IPS-18c (cell line): ENCODE data around the gene IGIP.

Experiments used
- H3K4me3 ChIP-seq: 2 replicates; pipeline ENCODE4 v1.7.0; 2013; ENCODE audit warnings: low read depth, mild to moderate bottlenecking, low read length, moderate library complexity; ENCODE audit not compliant: insufficient read depth
- H3K9me3 ChIP-seq: one replicate; pipeline ENCODE4 v1.6.1; 2013; ENCODE audit warnings: mild to moderate bottlenecking, low read length, moderate library complexity; ENCODE audit not compliant: control insufficient read depth, insufficient read depth

The IGIP gene

DNA sequence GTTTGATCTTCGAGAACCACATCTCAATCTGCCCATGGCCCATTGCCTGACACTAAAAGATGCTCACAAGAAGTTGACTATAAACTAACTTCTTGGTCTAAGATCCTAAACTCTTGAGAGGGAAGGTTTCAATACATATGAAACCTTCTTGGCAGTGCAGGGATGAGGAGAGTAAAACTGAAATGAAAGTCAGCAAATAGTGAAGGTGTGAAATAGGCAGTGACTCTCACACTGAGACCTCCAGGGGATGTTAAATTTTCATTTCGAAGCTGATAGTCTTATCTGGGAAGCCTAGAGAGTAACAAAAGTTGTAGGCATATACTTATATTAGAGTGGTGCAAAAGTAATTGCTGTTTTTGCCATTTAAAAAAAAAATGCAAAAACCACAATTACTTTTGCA, 48.3 kb downstream of the IGIP start:
- H3K9me3 ChIP-seq, result no peaks in the 10 kb centered on the region

DNA sequence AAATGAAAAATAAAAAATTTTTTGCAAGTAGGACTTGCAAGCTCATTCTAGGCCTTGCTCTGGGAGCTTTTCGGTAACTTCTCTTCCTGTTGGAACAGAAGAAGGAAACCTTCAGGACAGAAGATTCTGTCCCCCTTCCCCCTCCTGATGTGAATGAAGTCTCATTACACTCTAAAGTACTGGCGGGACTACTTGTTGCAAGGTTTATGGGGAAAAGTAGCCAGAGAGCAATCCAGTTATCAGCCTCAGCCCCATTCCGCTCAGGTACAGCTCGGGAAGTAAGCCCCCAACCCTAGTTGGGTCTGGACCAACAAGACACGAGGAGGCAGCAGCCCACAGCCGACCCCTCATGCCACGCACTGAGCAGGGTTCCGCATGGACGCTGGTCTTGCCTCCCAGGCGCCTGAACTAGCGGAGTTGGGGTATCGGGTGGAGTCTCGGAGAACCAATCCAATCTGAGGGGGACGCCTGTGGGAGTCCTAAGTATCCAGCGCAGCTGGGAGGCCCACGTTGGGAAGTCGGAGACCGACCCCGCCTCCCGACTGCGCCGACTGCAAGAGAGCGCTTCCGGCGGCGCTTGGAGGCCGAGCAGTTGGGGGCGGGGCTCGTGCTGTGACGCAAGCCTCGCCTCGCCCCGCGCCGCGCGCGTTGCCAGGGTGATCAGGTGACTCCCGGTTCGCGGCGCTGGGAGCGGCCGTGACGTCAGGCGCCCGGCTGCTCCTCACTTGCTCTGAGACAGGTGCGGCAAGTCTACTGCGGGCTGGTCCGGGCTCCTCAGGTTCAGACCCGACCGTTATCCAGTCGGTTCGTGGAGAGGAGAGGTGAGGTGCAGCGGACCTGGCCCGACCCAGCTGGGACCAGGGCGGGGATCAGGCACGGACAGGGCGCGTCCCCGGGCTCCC, 49.0 kb downstream of the IGIP start, which contains the start of gene CYSTM1:
TSS of gene CYSTM1 (plus strand) at position 724 of the 902 bp plus-strand sequence. CDS start 19,278 bp downstream, outside the sequence.
- Histone ChIP-seq H3K4me3 (peak within 1 kb of the TSS; percentile 88), H3K9me3 (no peaks in the 10 kb centered on the region)

More for the DNA sequence above, 48.3 kb downstream of the IGIP start:
- no peak overlapping the region for H3K4me3 ChIP-seq

- Histone ChIP-seq H3K4me3 (peak overlapping the region; percentile 88), H3K9me3 (no peaks in the 10 kb centered on the region)
These were observed 49.8 kb downstream of the IGIP start for GRCh38 chr5:140175367-140176030.

- Histone ChIP-seq H3K9me3 (no peaks in the 10 kb centered on the region), H3K4me3 (peak overlapping the region; percentile 88)
These were observed 50.3 kb downstream of the IGIP start for GRCh38 chr5:140176031-140176387.

DNA sequence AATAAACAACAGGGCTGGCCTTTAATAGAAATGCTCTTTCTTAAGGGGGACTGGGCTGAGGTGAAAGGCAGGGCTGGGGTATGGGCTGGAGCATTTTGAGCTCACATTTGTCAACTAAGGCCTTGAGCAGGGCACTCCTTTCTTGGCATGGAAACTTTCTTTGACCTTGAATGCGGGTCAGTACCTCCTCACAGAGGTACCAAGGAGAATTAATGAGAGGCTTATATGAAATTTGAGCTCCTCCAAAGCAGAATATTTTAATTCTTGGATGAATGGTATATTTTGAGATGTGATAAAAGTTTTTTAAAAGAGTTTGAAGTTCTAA, 52.3 kb downstream of the IGIP start:
- no peaks in the 10 kb centered on the region for H3K9me3 ChIP-seq
- no peak overlapping the region for H3K4me3 ChIP-seq

DNA sequence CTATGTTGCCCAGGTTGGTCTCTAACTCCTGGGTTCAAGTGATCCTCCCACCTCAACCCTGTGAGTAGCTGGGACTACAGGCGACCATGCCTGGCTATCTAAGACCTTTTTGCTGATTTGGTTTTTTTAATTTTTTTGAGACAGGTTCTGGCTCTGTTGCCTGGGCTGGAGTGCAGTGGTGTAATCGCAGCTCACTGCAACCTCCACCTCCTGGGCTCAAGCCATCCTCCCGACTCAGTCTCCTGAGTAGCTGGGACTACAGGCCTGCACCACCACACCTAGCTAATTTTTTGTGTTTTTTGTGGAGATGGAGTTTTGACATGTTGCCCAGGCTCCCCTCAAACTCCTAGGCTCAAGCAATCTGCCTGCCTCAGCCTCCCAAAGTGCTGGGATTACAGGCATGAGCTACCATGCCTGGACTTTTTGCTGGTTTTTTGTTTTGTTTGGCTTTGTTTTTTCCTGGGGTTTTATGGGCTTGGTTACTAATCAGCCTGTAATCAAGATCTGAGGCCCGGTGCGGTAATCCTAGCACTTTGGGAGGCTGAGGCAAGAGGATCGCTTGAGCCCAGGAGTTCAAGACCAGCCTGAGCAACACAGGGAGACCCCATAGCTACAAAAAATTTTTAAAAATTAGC, 52.9 kb downstream of the IGIP start:
- no peak overlapping the region for H3K4me3 ChIP-seq
- H3K9me3 ChIP-seq, result no peaks in the 10 kb centered on the region
